ENCODE measurements around the gene SH3RF3. TPM values are rescaled to one million over a fixed set of nuclear protein-coding genes. Genes with fewer than 3 reads are reported as not detected.

The SH3RF3 gene
- total RNA-seq, 1 experiment from 2014 or later: 0.32 TPM

DNA sequence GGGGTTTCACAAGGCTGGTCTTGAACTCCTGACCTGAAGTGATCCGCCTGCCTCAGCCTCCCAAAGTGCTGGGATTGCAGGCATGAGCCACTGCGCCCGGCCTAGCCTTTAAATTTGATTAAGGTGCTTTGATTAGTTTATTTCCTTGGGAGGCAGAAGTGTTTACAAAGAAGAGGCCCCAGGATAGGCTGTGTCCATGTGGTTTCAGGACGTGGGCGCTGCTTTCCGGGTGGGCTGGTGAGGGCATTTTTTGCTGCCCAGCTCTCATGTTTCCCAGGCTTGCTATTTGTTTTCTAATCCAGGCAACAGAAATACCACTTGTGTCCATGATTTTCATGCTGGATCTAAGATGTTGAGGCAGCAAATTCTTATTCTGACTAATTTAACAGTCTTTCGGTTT lies 124.2 kb downstream of the SH3RF3 start:
- DNase-seq (ENCODE audit: low read depth, low spot score): no peak
- in situ Hi-C loops (cut with HindIII; ENCODE audit: low pct_unique_long_range_greater_than_20kb, low sequenced_read_pairs): no loop called here

DNA sequence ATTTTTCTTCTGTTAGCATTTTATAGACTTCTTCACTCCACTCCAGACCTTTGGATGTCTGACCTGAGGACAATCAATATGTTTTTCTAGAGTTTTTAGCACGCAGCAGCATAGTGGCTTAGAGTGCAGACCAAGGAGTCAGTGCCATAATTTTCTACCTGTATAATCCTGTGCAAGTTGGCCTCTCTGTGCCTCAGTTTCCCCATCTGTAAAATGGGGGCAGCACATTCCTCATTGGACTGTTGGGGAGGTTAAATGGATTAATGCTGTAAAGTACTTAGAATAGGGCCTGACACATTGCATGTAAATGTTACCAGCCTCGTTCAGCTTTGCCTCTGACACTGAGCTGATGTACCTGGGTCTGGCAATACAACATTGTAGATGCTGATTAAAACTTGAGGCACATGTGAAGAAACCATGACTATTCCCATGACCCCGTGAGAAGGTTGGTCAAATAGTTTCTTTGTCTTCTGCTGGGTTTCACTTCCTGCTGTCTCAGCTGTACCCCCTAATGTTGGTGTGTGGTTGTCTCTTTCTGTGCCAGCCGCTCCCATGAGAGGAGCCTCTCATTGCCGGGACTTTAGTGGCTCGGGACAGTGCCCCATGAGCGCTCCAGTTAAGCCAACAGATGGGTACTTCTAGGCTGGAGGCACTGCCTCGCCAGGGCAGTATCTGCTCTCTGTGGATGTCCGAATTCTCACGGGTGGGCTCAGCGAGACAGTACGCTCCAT lies 125.3 kb downstream of the SH3RF3 start:
- in situ Hi-C loops (cut with HindIII; ENCODE audit: low pct_unique_long_range_greater_than_20kb, low sequenced_read_pairs): no loop called here
- no peak for DNase-seq (ENCODE audit: low read depth, low spot score)

DNA sequence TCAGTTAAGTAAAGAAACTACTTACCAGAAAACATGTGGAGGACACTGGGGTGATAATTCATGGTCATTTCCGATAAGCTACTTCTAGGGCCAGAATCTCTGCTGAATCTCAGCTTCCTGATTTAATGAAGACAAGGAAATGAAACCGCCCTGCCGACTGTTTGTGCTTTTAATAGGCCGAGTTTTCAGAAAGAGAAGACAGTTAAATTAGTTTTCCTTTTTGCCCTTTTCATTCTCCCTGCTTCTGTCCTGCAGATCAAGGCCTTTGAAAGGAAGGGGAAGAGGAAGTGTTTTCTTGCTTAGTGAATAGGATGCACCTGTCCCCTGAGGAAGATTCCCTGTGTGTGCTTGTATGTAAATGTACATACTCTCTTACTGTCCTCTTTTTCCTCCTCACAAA lies 126.6 kb downstream of the SH3RF3 start:
- no peak for DNase-seq (ENCODE audit: low read depth, low spot score)
- in situ Hi-C loops (cut with HindIII; ENCODE audit: low pct_unique_long_range_greater_than_20kb, low sequenced_read_pairs): no loop called here

DNA sequence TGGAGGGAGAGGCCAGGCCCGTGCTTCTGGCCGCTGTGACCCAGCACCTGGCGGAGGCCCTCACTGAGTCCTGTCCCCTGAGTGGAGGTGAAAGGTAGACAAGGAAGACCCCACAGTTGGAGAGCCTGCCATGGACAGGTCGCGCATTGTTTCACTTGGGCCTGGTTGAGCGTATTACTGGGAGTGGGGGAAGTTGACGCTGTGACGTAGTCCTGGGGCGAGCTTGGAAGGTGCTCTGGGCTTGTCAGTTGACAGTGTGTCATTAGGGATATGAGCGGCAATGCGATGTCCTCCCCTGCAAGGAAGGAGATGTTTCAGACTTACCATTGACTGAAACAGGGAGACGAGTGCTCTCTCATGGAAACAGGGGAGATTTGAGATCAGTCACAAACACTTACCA lies 127.1 kb downstream of the SH3RF3 start:
- no peak for DNase-seq (ENCODE audit: low read depth, low spot score)
- in situ Hi-C loops (cut with HindIII; ENCODE audit: low pct_unique_long_range_greater_than_20kb, low sequenced_read_pairs): no loop called here

DNA sequence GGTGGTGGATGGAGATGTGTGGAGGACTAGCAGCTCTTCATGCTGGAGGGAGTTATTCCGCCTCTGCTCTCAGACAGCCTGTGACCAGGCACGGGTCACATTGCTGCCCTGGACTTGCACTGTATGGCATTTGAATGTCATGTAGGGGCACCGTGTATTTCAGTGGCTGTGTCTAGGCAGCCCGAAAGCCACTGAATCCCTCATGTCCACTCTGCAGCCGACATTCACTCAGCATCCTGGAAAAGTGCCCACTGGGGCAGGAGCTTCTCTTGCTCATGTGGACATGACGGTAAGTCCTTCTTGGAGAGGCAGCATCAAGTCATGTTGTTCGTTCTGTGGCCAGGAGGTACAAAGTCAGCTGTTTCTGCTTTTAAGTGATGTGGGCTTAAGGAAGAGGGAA lies 127.9 kb downstream of the SH3RF3 start:
- no peak for DNase-seq (ENCODE audit: low read depth, low spot score)
- in situ Hi-C loops (cut with HindIII; ENCODE audit: low pct_unique_long_range_greater_than_20kb, low sequenced_read_pairs): no loop called here

DNA sequence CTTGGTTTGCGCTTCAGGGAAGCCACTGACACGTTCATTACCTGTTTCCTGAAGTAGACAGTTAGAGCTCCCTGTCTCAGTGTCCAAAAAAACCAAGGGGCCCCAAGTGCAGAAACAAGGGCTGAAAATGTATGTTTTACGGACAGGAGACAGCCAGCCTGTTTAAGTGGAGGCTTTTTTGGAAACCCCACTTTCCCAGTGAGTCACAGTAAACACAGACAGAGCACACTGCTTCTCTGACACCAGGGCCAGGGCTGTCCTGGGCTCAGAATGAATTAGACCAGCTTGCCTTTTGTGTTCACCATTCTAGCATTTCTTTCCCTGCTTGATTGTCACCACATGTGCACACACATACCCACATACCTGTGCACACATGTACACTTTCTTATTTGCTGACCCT lies 128.6 kb downstream of the SH3RF3 start:
- in situ Hi-C loops (cut with HindIII; ENCODE audit: low pct_unique_long_range_greater_than_20kb, low sequenced_read_pairs): no loop called here
- DNase-seq (ENCODE audit: low read depth, low spot score): no peak

DNA sequence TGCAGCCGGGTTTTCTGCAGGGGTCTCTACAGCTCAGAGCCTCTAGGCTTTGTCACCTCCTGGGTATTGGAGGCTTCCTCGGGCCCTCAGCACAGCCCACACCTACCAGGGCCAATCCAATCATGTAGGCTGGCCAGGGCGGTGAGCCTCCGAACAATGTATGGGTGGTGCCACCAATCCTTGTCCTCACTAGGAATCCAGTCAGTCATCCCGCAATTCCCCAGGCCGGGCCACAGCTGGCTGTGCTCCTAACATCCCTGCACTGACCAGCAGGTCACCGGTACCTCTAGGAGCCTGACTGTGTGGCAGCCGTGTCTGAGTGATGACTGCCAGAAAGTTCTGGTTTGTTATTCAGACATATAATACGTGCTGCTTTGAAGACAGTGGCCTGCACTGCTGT lies 129.4 kb downstream of the SH3RF3 start:
- no peak for DNase-seq (ENCODE audit: low read depth, low spot score)
- in situ Hi-C loops (cut with HindIII; ENCODE audit: low pct_unique_long_range_greater_than_20kb, low sequenced_read_pairs): no loop called here

DNA sequence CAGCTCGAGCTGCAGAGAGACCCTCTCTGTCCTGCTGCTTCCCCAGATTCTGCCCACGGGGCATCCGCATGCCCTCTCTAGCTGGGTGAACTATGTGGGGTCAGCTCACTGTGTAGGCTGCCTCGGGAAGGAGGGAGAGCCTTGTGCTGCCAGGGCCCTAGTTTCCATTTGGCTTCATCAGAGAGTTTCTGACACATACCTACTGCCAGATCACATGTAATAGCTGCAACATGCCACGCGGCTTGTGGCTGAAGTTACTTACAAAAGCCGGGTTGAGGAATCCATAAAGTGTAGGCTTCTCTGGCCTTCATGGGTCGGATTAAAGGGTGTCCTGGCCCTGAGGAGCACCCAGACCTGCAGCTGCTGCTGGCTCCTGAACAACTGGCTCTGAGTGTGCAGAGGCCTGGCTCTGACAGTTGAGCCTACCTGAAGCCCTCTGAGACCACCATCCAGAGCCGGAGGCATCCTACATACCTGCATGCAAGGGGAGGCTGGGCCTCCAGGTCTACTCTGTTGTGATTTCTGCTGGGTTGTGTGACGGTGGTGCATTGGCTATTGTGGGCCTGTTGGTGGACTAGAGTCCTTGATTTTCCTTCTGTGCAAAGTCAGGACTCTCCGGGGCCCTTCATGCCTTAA lies 130.0 kb downstream of the SH3RF3 start:
- no peak for DNase-seq (ENCODE audit: low read depth, low spot score)
- in situ Hi-C loops (cut with HindIII; ENCODE audit: low pct_unique_long_range_greater_than_20kb, low sequenced_read_pairs): no loop called here

DNA sequence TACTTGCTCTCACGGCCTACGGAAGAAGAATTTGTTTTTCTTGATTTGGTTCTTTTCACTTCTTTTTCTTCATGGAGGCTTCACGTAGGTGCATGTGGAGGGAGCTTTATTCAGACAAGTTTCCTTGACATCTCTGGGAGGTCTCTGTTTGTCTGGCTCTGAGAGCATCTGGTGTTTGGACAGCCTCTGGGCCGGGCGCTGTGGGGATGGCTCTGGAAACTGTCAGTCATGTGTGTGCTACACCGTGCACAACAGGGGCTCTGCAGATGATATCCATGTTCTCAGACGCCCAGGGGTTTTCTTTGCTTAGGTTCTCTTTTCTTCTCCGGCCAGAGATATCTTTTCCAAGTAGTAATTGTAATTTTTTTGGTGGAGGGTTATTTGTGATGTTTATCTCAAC lies 130.7 kb downstream of the SH3RF3 start:
- DNase-seq (ENCODE audit: low read depth, low spot score): no peak
- in situ Hi-C loops (cut with HindIII; ENCODE audit: low pct_unique_long_range_greater_than_20kb, low sequenced_read_pairs): no loop called here

DNA sequence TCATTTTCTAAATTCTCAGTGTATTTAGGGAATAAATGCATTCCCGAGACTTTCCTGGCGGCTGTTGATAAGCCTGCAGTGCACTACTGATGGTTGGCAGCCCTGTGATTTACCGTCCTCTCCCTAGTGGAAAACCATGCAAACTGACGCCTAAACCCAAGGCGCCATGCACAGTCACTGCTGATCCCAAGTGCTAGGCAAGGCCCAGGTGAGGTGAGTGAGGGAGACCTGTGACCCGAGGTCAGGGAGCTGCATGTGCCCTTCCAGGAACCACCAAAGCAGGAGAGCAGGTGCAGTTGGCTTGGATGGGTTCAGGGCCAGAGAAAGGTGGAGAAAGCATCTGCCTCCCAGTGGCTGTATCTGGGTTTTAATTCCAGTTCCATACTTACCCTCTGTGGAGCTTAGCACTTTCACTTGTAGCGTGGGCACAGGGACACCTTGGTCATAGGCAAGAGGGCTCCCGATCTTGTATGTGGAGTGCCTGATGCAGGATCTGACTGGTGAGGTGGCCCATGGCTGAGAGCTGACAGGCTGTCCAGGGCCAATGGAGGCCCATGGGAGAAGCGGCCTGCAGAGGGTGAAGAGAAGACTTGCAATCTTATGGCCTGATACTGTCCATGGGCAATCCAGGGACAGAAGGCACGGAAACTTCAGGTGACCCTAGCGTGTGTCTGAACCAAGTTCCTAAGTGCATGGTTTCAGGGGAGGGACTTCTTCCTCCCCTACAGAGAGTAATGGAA lies 131.3 kb downstream of the SH3RF3 start:
- in situ Hi-C loops (cut with HindIII; ENCODE audit: low pct_unique_long_range_greater_than_20kb, low sequenced_read_pairs): no loop called here
- DNase-seq (ENCODE audit: low read depth, low spot score): no peak

DNA sequence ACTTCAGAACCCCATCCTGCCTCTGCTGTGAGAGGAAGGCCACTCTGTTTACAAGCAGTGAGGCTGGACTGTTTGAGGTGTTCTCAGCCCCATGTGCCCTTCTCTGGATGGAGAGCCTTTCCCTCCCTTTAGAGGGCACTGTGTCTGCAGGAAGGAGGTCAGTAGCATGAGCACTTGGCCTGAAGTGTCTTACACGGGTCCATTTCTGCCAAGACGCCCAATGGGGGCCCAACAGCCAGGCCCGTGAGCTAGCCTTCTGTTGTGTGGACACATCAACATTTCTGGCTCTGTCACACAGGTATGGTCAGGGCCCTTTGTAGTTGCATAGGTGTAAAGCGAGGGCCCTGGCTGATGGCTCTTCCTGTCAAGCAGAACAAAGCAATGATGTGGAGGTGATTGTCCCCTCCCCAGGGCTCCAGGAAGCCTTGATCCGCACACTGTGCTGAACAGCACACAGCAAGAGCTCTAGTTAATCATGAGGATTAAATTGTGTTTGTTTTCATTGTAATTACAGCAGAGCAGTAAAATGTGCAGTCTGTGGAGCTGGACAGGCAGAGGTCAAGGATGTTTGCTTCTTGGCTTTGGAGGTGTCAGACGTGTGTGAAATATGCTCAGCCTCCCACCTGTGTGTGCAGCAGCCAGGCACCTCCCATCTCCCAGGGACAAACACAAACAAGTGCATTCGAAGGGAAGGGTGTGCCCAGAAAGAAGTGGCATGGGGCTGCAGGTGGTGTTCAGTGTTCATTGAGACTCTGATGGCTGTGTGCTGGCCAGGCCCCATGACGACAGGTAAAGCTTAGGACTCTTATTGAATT lies 132.1 kb downstream of the SH3RF3 start:
- peak; percentile 56 for DNase-seq (ENCODE audit: low read depth, low spot score)
- in situ Hi-C loops (cut with HindIII; ENCODE audit: low pct_unique_long_range_greater_than_20kb, low sequenced_read_pairs): no loop called here

DNA sequence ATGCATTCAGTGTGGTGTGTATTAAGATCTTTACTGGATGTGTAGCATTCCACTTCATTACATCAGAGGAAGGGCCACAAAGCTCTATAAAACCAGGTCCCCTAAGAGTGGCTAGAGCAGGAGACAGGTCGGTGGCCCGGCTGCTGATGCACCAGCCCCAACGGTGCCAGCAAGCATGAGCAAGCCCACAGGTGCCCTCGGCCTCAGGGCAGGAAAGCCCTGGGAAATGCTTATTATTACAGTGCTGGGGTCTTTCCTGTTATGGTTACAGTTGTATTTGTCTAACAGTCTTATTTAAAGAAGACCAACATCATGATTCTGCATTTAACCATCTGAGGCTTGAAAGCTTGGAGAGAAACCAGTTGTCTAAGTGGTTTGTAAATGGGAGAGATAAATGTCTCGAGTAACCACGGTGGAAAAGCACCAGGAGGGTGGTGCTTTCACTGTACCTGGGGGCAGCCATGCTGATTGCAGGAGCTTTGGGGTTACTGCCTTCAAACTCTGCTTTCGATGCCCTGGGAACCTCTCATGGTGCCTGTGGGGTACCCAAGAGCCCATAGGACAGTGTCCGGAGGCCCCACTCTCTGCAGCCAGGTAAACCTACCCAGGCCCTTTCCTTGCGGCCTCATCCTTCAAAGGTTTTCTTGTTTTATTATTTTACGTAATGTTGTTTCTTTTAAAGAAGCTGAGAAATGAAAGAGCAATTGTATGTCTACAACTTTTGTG lies 133.1 kb downstream of the SH3RF3 start:
- in situ Hi-C loops (cut with HindIII; ENCODE audit: low pct_unique_long_range_greater_than_20kb, low sequenced_read_pairs): no loop called here
- DNase-seq (ENCODE audit: low read depth, low spot score): no peak

DNA sequence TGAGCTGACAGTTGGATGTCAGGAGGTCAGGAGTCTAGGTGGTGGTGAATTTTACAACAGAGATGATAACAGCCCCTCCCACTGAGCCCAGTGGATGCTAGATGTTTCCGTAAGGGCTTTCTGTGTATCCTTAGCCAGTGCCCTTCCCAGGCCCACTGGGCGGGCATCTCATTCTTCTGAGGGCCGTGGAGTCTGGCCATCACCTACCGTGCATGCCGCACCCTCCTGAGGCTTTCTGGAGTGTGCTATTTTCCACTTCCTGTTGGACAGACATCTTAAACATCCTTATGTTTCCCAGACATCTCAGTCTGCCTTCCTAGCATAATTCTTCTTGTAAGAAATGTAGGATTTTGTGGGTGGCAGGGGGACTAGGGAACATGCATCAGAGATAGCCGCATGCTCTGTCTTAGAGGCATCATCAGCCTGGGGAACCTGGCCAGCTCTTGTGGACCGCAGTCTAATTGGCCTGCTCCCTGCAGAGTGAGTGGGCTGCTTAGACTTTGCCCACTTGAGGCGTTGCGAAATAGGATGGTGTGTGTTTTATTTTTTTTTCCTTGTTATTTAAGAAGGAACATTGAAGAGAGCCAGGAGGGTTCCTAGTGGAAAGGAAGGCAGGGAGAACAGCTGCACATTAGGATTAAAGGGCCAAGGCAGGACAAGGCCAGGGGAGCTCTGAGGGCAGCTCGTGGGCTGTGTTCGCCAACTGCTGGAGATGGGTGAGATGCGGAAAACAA lies 135.8 kb downstream of the SH3RF3 start:
- in situ Hi-C loops (cut with HindIII; ENCODE audit: low pct_unique_long_range_greater_than_20kb, low sequenced_read_pairs): no loop called here
- DNase-seq (ENCODE audit: low read depth, low spot score): no peak

DNA sequence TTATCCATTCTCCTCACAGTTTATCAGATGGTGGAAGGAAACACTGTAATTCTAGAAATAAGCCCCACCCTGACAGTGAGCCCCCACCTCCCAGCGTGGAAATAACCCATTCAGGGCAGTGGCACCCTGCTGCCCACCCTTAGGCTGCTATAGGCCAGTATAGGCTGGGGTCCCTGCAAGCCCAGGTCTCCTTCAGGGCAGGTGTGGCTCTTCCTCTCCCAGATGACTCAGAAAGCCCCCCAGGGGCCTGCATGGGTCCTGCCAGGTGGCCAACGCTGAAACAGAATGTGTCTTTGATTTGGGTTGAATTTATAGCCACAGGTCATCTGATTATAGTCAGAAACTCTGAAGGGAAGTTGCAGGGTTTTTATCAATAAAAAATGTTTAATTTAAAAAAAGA lies 136.4 kb downstream of the SH3RF3 start:
- in situ Hi-C loops (cut with HindIII; ENCODE audit: low pct_unique_long_range_greater_than_20kb, low sequenced_read_pairs): no loop called here
- no peak for DNase-seq (ENCODE audit: low read depth, low spot score)

DNA sequence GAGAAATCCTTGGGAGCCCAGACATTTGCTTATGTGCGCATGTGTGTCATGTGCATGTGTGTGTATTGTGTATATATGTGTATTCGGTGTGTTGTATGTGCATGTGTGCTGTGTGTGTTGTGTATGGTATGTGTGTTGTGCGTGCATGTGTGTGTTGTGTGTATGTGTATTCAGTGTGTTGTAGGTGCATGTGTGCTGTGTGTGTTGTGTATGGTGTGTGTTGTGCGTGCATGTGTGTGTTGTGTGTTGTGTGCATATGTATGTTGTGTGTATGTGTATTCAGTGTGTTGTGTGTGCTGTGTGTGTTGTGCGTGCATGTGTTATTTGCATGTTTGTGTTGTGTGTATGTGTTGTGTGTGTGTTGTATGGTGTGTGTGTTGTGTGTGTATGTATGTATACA lies 136.9 kb downstream of the SH3RF3 start:
- no peak for DNase-seq (ENCODE audit: low read depth, low spot score)
- in situ Hi-C loops (cut with HindIII; ENCODE audit: low pct_unique_long_range_greater_than_20kb, low sequenced_read_pairs): no loop called here

DNA sequence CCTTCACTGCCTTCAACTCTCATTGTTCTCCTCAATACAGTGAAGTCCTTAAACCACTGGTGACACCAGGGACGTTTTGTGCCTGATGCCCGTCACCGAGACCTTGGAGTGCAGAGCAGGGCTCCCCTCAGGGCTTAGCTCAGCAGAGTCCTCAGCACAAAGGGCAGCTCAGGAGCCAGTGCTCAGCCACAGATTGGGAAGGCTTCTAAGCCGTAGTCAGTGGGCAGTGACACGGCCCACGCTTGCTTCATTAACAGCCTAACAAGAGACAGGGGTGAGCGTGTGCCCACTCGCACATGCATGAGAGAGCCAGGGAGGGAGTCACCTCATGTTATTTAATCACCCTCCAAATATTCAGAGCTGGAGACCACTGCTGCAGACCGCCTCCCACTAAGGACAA lies 137.5 kb downstream of the SH3RF3 start:
- no peak for DNase-seq (ENCODE audit: low read depth, low spot score)
- in situ Hi-C loops (cut with HindIII; ENCODE audit: low pct_unique_long_range_greater_than_20kb, low sequenced_read_pairs): no loop called here

All from SK-MEL-5 (cell line).